K562 treated with DMSO at 1 percent for 12 hours (cell line): ENCODE data around the gene HCST. TPM values are rescaled to one million over a fixed set of nuclear protein-coding genes. Genes with fewer than 3 reads are reported as not detected.

ENCODE experiments used
- total RNA-seq: library from RNA; unstranded; fragments of 300-600 nt; gene quantifications from 2 replicates; pipeline ENCODE4 v1.2.3, GENCODE V29; 2022; ENCODE audit not compliant: insufficient read depth

The HCST gene, protein sequence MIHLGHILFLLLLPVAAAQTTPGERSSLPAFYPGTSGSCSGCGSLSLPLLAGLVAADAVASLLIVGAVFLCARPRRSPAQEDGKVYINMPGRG
- not detected in 2 replicates for total RNA-seq

DNA sequence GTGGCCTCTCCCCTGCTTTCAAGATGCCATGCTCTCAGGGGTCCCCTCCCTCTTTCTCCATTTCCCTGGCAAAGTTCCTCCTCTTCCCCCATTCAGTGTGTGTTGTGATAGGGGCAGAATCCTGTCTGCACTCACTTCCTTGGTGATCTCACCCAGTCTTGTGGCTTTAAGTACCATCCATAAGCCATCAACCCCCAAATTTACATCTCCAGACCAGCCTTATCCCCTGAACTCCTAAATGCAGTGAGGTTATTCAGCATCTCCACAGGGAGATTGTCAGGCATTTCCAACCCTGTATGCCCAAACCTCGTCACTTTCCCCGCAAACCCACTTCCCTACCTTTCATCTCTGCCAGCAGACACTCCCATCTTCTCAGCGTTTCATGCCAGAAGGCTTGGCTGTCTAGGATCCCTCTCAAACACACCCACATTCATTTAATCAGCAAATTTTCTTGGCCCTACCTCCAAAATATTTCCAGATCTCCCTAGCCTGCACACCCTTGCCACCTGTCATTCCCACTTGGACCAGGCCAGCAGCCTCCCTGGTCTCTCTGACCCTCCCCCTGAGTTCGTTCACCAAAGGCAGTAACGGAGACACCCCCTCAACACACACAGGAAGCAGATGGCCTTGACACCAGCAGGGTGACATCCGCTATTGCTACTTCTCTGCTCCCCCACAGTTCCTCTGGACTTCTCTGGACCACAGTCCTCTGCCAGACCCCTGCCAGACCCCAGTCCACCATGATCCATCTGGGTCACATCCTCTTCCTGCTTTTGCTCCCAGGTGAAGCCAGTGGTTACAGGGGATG lies at the start of gene HCST:
HCST (plus strand) TSS at position 676 of the 808 bp plus-strand sequence; CDS start at position 741, 65 bp downstream.

DNA sequence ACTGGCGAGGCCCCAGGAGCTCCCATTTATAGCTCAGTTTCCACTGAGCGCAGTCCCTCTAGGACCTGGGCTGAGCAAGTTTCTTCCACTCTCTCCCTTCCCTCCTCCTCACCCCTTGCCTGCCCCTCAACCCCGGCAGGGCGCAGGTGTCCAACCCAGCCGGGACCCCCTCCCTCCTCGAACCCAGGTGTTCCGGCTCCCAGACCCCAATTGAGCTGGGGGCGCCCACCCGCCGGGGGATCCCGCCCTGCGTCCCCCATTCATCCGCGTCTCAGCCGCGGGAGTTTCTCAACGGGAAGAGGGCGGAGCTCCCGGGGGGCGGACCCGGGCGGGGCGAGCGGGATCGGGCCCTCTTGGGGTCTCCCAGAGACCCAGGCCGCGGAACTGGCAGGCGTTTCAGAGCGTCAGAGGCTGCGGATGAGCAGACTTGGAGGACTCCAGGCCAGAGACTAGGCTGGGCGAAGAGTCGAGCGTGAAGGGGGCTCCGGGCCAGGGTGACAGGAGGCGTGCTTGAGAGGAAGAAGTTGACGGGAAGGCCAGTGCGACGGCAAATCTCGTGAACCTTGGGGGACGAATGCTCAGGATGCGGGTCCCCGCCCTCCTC lies 45.7 kb upstream of the HCST start, which contains the start of gene KIRREL2:
KIRREL2 (plus strand) TSS at position 366 of the 604 bp plus-strand sequence; CDS start at position 575, 209 bp downstream.

DNA sequence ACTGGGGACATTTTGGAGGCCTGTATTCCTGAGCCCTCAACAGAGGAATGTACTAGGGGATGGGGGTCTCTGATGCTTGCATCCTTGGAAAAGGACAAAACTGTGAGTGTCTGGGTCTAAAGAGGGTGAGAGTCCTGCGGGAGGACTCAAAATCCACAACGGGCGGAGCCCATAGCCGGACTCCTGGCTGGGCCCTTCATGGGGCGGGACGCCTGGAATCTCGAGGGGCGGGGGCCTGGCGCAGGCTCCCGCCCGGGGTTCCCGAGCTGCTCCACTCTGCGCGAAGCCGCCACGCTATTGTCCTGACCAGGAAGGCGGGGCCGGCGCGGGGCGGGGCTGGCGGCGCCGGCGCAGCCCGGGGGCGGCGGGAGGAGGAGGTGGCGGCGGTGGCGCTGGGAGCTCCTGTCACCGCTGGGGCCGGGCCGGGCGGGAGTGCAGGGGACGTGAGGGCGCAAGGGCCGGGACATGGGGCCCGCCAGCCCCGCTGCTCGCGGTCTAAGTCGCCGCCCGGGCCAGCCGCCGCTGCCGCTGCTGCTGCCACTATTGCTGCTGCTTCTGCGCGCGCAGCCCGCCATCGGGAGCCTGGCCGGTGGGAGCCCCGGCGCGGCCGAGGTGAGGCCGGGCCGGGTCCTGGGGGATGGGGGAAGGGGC lies 34.0 kb upstream of the HCST start, which contains the start of gene APLP1:
APLP1 (plus strand) TSS at position 403 of the 651 bp plus-strand sequence; CDS start at position 466, 63 bp downstream.

DNA sequence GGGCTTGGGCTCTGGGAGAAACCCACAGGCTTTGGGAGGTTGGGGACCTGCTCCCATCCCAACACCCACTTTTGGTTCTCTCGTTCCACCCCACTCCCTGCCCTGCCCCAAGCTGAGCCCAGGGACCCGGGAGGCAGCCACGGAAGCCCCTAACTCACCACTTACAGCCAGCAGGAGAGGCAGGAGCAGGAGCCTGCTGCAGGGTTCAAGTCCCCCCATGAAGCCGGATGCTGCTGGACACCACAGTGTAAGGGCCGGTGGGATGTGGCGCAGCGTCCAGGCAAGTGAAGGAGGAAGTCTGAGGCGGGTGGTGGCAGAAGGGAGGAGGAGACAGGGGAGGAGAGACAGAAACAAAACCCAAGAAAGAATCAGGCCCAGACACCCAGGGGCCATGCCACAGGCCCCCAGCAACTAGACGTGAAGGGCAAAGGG lies 5.7 kb downstream of the HCST start, which contains the start of gene TYROBP:
TYROBP (minus strand) TSS at position 286 of the 432 bp plus-strand sequence; CDS start at position 219, 67 bp downstream.

DNA sequence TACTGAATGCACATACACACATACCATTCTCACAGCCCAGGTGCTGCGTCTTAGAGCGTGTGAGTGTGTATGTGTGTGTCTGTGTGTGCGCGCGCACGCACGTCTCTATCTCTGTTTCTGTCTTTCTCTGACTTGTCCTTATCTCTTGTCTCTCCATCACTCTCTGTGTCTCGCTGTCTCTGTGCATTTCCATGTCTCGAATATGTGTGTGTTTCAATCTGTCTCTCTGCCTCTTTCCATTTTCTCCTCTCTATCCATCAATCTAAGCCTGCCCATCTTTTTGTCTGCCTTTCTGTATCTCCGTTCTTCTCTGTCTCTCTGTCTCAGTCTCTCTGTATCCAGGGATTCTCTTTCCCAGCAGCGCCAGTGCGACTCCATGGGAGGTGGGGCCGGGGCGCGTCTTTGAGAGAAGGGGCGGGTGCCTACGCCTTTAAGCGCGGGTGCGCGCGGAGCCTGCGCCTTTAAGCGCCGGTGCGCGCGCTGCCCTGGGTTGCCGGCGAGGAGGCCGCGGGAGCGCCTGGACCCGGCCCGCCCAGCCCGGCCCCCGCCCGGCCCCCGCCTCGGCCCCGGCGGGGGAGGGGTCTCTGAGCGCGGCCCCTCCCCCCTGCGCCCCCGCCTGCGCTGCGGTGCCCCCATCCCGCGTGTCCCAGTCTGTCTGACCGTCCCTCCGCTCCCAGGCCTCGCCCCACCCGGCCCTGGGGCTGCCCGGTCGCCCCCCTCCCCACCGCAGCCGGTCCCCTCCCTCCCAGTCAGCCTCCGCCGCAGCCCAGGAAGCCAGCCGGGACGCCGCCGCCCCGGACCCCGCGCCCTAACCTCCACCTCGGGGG lies 33.8 kb downstream of the HCST start, which contains the start of gene LRFN3:
LRFN3 (plus strand) TSS at position 464 of the 827 bp plus-strand sequence. CDS start 3,052 bp downstream, outside the sequence.

Other genes starting within 250 kb of the HCST start
- not detected in 2 replicates for gene UPK1A, start 236.0 kb upstream of the HCST start, total RNA-seq
- gene ZBTB32, start 198.0 kb upstream of the HCST start, total RNA-seq, result not detected in 2 replicates
- gene KMT2B, start 184.5 kb upstream of the HCST start, total RNA-seq, result 20.4 and 28.5 TPM in 2 replicates
- gene IGFLR1, start 160.1 kb upstream of the HCST start, total RNA-seq, result 10.9 and 19.2 TPM in 2 replicates
- gene U2AF1L4, start 157.1 kb upstream of the HCST start, total RNA-seq, result 4.5 and 8.7 TPM in 2 replicates
- 21.0 and 49.5 TPM in 2 replicates for gene PSENEN, start 156.9 kb upstream of the HCST start, total RNA-seq
- gene LIN37, start 154.0 kb upstream of the HCST start, total RNA-seq, result 24.0 and 25.9 TPM in 2 replicates
- not detected in 2 replicates for gene HSPB6, start 145.5 kb upstream of the HCST start, total RNA-seq
- gene PROSER3, start 144.4 kb upstream of the HCST start, total RNA-seq, result 5.4 and 18.6 TPM in 2 replicates
- 4.2 and 5.9 TPM in 2 replicates for gene ARHGAP33, start 127.0 kb upstream of the HCST start, total RNA-seq
- not detected in 2 replicates for gene PRODH2, start 89.7 kb upstream of the HCST start, total RNA-seq
- 1.3 and 1.9 TPM in 2 replicates for gene NPHS1, start 50.0 kb upstream of the HCST start, total RNA-seq
- gene KIRREL2, start 45.6 kb upstream of the HCST start, total RNA-seq, result 0.20 TPM in 1 of 2 replicates, not detected in the other
- gene APLP1, start 34.0 kb upstream of the HCST start, total RNA-seq, result 7.4 and 15.0 TPM in 2 replicates
- 5.8 and 7.3 TPM in 2 replicates for gene NFKBID, start 2.0 kb upstream of the HCST start, total RNA-seq
- 18.6 and 31.0 TPM in 2 replicates for gene TYROBP, start 5.8 kb downstream of the HCST start, total RNA-seq
- not detected in 2 replicates for gene LRFN3, start 33.8 kb downstream of the HCST start, total RNA-seq
- 49.4 and 74.2 TPM in 2 replicates for gene SDHAF1, start 92.7 kb downstream of the HCST start, total RNA-seq
- gene SYNE4, start 106.3 kb downstream of the HCST start, total RNA-seq, result 0.46 TPM in 1 of 2 replicates, not detected in the other
- 35.2 and 37.1 TPM in 2 replicates for gene ALKBH6, start 111.7 kb downstream of the HCST start, total RNA-seq
- 0.53 and 2.6 TPM in 2 replicates for gene CLIP3, start 130.3 kb downstream of the HCST start, total RNA-seq
- gene THAP8, start 151.8 kb downstream of the HCST start, total RNA-seq, result 2.6 and 5.0 TPM in 2 replicates
- gene WDR62, start 152.4 kb downstream of the HCST start, total RNA-seq, result 19.3 and 36.3 TPM in 2 replicates
- not detected in 2 replicates for gene OVOL3, start 208.6 kb downstream of the HCST start, total RNA-seq
- gene POLR2I, start 212.3 kb downstream of the HCST start, total RNA-seq, result 103 and 135 TPM in 2 replicates
- gene TBCB, start 212.9 kb downstream of the HCST start, total RNA-seq, result 57.0 and 83.4 TPM in 2 replicates
- gene CAPNS1, start 237.5 kb downstream of the HCST start, total RNA-seq, result 204 and 224 TPM in 2 replicates
- not detected in 2 replicates for gene COX7A1, start 249.9 kb downstream of the HCST start, total RNA-seq